ENCODE data around the gene ASTN1. TPM values are rescaled to one million over a fixed set of nuclear protein-coding genes. Genes with fewer than 3 reads are reported as not detected.

Gene ASTN1
- total RNA-seq, 1 donor from 2014 or later, result not detected

DNA sequence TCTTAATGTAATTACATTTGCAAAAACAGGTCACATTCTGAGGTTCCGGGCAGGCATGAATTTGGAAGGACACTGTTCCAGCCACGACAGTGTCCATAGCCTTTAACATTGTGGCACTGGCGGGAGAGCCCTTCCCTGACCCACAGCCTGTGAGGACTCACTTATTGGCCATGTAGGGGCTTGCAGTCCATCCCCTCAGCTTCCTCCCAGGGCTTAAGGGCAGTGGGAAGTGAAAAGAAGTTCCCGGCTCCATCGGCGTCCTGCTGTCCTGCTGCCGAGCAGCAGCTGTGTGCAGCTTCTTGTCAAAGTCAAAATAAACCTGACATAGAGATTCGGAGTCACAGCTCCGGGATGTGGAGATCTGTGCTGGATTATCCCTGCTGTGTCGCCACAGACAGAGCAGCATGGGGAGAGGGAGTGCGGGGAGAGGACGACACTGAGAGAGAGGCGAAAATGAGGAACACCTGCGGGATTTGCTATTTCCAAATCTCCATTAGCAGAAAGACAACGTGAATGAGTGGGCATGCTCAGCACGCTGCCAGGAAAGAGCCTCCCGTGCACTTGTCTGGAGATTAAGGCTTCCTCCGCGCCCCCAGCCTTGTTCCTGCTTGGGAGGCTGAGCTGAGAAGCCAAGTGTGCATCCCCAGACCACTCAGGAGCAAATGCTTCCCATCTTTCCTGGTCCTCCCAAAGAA lies 260.3 kb downstream of the ASTN1 start:
- intact Hi-C loops (cut with micrococcal nuclease), result no loop called here
- Mint-ChIP-seq H3K9me3 (no peaks in the 10 kb centered on the region), H3K4me1 (no peaks in the 10 kb centered on the region), H3K4me3 (no peak overlapping the region), H3K27ac (no peak overlapping the region), H3K36me3 (ENCODE audit: low read depth) (no peaks in the 10 kb centered on the region), H3K27me3 (no peaks in the 10 kb centered on the region)
- no peak for DNase-seq

DNA sequence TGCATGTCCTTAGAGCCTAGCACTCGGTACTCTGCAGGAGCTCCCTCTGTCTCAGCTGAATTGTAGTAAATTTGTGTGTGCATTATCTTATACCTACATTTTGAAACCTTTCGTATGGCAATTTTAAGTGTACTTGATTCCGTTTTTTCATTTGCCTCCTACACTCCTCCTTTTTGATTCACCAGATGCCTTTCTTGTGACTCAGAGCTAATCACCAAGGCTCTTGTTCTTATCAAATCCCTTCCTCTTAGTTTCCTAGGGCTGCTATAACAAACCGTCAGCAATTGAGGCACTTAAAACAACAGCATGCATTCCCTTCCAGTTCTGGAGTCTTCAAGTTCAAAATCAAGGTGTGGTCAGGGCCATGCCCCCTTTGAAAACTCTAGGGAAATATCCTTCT lies 261.0 kb downstream of the ASTN1 start:
- no peaks in the 10 kb centered on the region for H3K27me3 Mint-ChIP-seq
- H3K4me1 Mint-ChIP-seq, result no peaks in the 10 kb centered on the region
- intact Hi-C loops (cut with micrococcal nuclease), result no loop called here
- no peak for DNase-seq
- H3K9me3 Mint-ChIP-seq, result no peaks in the 10 kb centered on the region
- no peak overlapping the region for H3K4me3 Mint-ChIP-seq
- no peak overlapping the region for H3K27ac Mint-ChIP-seq
- no peaks in the 10 kb centered on the region for H3K36me3 Mint-ChIP-seq (ENCODE audit: low read depth)

- H3K4me3 Mint-ChIP-seq, result no peak overlapping the region
- intact Hi-C loops (cut with micrococcal nuclease), result loop anchor here (5.0 kb wide), 2 partner anchors 278 to 1048 kb away; no protein-coding TSS in a partner anchor
- H3K36me3 Mint-ChIP-seq (ENCODE audit: low read depth), result no peaks in the 10 kb centered on the region
- DNase-seq, result no peak
- H3K4me1 Mint-ChIP-seq, result peaks cover 4% of the 10 kb centered on the region
- H3K27me3 Mint-ChIP-seq, result peaks cover 3% of the 10 kb centered on the region
- H3K9me3 Mint-ChIP-seq, result no peaks in the 10 kb centered on the region
- no peak overlapping the region for H3K27ac Mint-ChIP-seq
These were observed 265.2 kb downstream of the ASTN1 start for GRCh38 chr1:176899321-176899720.

- peak; percentile 77 for DNase-seq
- Mint-ChIP-seq H3K4me1 (peaks cover 4% of the 10 kb centered on the region), H3K9me3 (no peaks in the 10 kb centered on the region), H3K27ac (no peak overlapping the region), H3K36me3 (ENCODE audit: low read depth) (no peaks in the 10 kb centered on the region), H3K4me3 (no peak overlapping the region), H3K27me3 (peaks cover 3% of the 10 kb centered on the region)
- intact Hi-C loops (cut with micrococcal nuclease), result loop anchor here (5.0 kb wide), 2 partner anchors 280 to 1050 kb away; no protein-coding TSS in a partner anchor
These were observed 266.9 kb downstream of the ASTN1 start for GRCh38 chr1:176897350-176898236.

GRCh38 chr1:176896216-176896615 lies 268.3 kb downstream of the ASTN1 start:
- no peaks in the 10 kb centered on the region for H3K9me3 Mint-ChIP-seq
- H3K36me3 Mint-ChIP-seq (ENCODE audit: low read depth), result no peaks in the 10 kb centered on the region
- no peak for DNase-seq
- peaks cover 4% of the 10 kb centered on the region for H3K4me1 Mint-ChIP-seq
- peaks cover 3% of the 10 kb centered on the region for H3K27me3 Mint-ChIP-seq
- no peak overlapping the region for H3K27ac Mint-ChIP-seq
- H3K4me3 Mint-ChIP-seq, result no peak overlapping the region
- intact Hi-C loops (cut with micrococcal nuclease), result loop anchor here (5.0 kb wide), 2 partner anchors 281 to 1051 kb away; no protein-coding TSS in a partner anchor

GRCh38 chr1:176894450-176894849 lies 270.1 kb downstream of the ASTN1 start:
- no peak overlapping the region for H3K27ac Mint-ChIP-seq
- no peak for DNase-seq
- no peaks in the 10 kb centered on the region for H3K36me3 Mint-ChIP-seq (ENCODE audit: low read depth)
- no peak overlapping the region for H3K4me3 Mint-ChIP-seq
- intact Hi-C loops (cut with micrococcal nuclease), result no loop called here
- peaks cover 4% of the 10 kb centered on the region for H3K4me1 Mint-ChIP-seq
- H3K27me3 Mint-ChIP-seq, result peaks cover 3% of the 10 kb centered on the region
- H3K9me3 Mint-ChIP-seq, result no peaks in the 10 kb centered on the region

- H3K36me3 Mint-ChIP-seq (ENCODE audit: low read depth), result no peaks in the 10 kb centered on the region
- no peak for DNase-seq
- peaks cover 3% of the 10 kb centered on the region for H3K27me3 Mint-ChIP-seq
- peaks cover 4% of the 10 kb centered on the region for H3K4me1 Mint-ChIP-seq
- H3K4me3 Mint-ChIP-seq, result no peak overlapping the region
- intact Hi-C loops (cut with micrococcal nuclease), result no loop called here
- no peaks in the 10 kb centered on the region for H3K9me3 Mint-ChIP-seq
- H3K27ac Mint-ChIP-seq, result no peak overlapping the region
These were observed 270.7 kb downstream of the ASTN1 start for GRCh38 chr1:176893625-176894352.

GRCh38 chr1:176888471-176889032 lies 276.0 kb downstream of the ASTN1 start:
- Mint-ChIP-seq H3K27me3 (no peaks in the 10 kb centered on the region), H3K36me3 (ENCODE audit: low read depth) (no peaks in the 10 kb centered on the region), H3K27ac (no peak overlapping the region), H3K4me1 (no peaks in the 10 kb centered on the region), H3K9me3 (no peaks in the 10 kb centered on the region), H3K4me3 (no peak overlapping the region)
- no peak for DNase-seq
- intact Hi-C loops (cut with micrococcal nuclease), result no loop called here

GRCh38 chr1:176885751-176886150 lies 278.8 kb downstream of the ASTN1 start:
- Mint-ChIP-seq H3K9me3 (no peaks in the 10 kb centered on the region), H3K4me3 (no peak overlapping the region), H3K27ac (no peak overlapping the region), H3K27me3 (no peaks in the 10 kb centered on the region), H3K36me3 (ENCODE audit: low read depth) (no peaks in the 10 kb centered on the region), H3K4me1 (no peaks in the 10 kb centered on the region)
- intact Hi-C loops (cut with micrococcal nuclease), result no loop called here
- no peak for DNase-seq

DNA sequence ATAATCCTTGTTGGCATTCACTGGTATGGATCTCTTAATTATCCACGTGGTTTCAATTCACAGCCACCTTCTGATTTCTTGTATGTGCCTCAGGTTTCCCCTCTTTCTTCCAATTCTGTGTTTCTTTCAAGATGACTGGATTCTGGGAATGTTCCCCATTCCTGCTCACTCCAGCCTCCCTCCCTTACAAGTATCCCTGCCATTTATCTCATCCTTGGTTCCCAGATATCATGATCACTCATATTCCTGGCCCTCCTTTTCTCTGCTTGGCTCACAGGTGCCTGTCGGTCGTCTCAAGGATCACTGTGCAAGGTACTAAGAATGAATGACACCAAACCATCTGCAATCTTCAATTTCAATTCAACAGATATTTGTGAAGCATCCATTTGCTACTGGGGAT lies 279.2 kb downstream of the ASTN1 start:
- Mint-ChIP-seq H3K4me1 (no peaks in the 10 kb centered on the region), H3K36me3 (ENCODE audit: low read depth) (no peaks in the 10 kb centered on the region), H3K27ac (no peak overlapping the region)

GRCh38 chr1:176884911-176885310 lies 279.6 kb downstream of the ASTN1 start:
- H3K36me3 Mint-ChIP-seq (ENCODE audit: low read depth), result no peaks in the 10 kb centered on the region
- no peaks in the 10 kb centered on the region for H3K27me3 Mint-ChIP-seq
- intact Hi-C loops (cut with micrococcal nuclease), result no loop called here
- no peaks in the 10 kb centered on the region for H3K9me3 Mint-ChIP-seq
- H3K4me1 Mint-ChIP-seq, result no peaks in the 10 kb centered on the region
- no peak for DNase-seq
- no peak overlapping the region for H3K27ac Mint-ChIP-seq
- no peak overlapping the region for H3K4me3 Mint-ChIP-seq

More for the DNA sequence above, 279.2 kb downstream of the ASTN1 start:
- Mint-ChIP-seq H3K4me3 (no peak overlapping the region), H3K9me3 (no peaks in the 10 kb centered on the region), H3K27me3 (no peaks in the 10 kb centered on the region)
- DNase-seq, result no peak
- intact Hi-C loops (cut with micrococcal nuclease), result no loop called here

DNA sequence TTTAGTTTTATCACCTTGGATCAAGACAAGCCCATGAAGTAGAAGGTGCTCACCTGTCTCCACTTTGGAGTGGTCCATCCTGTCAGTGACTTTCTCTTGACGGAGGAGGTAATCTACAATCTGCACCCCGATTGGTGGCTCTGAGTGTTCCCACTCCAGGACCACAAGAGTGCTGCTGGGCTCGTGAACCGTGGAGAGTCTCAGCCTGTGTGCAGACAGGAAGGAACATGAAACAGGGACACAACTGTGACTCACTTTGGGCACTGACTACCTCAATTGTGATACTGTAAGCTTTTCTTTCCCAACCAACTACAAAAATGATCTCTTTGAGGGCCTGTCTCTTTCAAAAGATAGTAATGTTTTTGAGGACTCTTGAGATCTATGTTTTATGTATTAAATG lies 280.2 kb downstream of the ASTN1 start:
- Mint-ChIP-seq H3K27me3 (no peaks in the 10 kb centered on the region), H3K9me3 (no peaks in the 10 kb centered on the region), H3K36me3 (ENCODE audit: low read depth) (no peaks in the 10 kb centered on the region), H3K27ac (no peak overlapping the region), H3K4me3 (no peak overlapping the region), H3K4me1 (no peaks in the 10 kb centered on the region)
- DNase-seq, result no peak
- intact Hi-C loops (cut with micrococcal nuclease), result no loop called here

GRCh38 chr1:176880955-176881595 lies 283.4 kb downstream of the ASTN1 start:
- intact Hi-C loops (cut with micrococcal nuclease), result loop anchor here (1.0 to 2.0 kb wide), 2 partner anchors 321 to 506 kb away; no protein-coding TSS in a partner anchor
- DNase-seq, result peak; percentile 81
- Mint-ChIP-seq H3K4me1 (no peaks in the 10 kb centered on the region), H3K9me3 (no peaks in the 10 kb centered on the region), H3K27ac (no peak overlapping the region), H3K36me3 (ENCODE audit: low read depth) (no peaks in the 10 kb centered on the region), H3K27me3 (no peaks in the 10 kb centered on the region), H3K4me3 (no peak overlapping the region)

All from activated CD4-positive, alpha-beta T cell treated with anti-CD3 and anti-CD28 coated beads, Interleukin-2, amount 10 ng/mL, durations not matched to agents 24 days and 14 days (primary cell).